CD4-positive, alpha-beta T cell (primary cell): ENCODE measurements around the gene RALGPS1. TPM values are rescaled to one million over a fixed set of nuclear protein-coding genes. Genes with fewer than 3 reads are reported as not detected.

Experiments used
- ATAC-seq: fragments of 200-7000 bp; cut with Tn5 transposase; one replicate; pipeline ENCODE4 v1.10.0; 2022; ENCODE audit warnings: mild to moderate bottlenecking; ENCODE audit not compliant: poor library complexity
- CTCF ChIA-PET: fragments of 350-600 bp; sonication (Branson Sonifier 250); formaldehyde crosslinking; loops from one replicate; lab custom pipeline; 2021; ENCODE audit warnings: antibody characterized with exemption, inconsistent platforms; lab: Charles Lee
- POLR2A ChIA-PET: fragments of 350-600 bp; sonication (Branson Sonifier 250); formaldehyde crosslinking; loops from one replicate; lab custom pipeline; 2021; ENCODE audit warnings: antibody characterized with exemption, inconsistent platforms; lab: Charles Lee
- DNase-seq, 14 experiments: peaks; one replicate each; pipeline ENCODE4 v3.0.0-alpha.2; 2013 to 2020; ENCODE audit warnings: mixed read lengths in 2 of 14
- H3K27ac ChIP-seq, 2 donors: one replicate each; pipeline versions ENCODE4 v1.5.1 to v1.7.0; 2013; ENCODE audit warnings: low read length in 2 of 2, low read depth in 1 of 2, mild to moderate bottlenecking in 1 of 2
- H3K27me3 ChIP-seq, 2 experiments: 1 replicate in 1 of 2; 2 replicates in 1 of 2; pipeline versions ENCODE4 v1.6.1 to v1.7.0; 2013; ENCODE audit warnings: low read length in 2 of 2, control low read depth in 1 of 2, mild to moderate bottlenecking in 1 of 2, moderate library complexity in 1 of 2; ENCODE audit not compliant: insufficient read depth in 2 of 2, control insufficient read depth in 1 of 2
- H3K36me3 ChIP-seq: one replicate; pipeline ENCODE4 v1.6.1; 2013; ENCODE audit warnings: low read length, control low read depth; ENCODE audit not compliant: insufficient read depth
- H3K4me1 ChIP-seq: one replicate; pipeline ENCODE4 v1.6.1; 2013; ENCODE audit warnings: low read length, control low read depth; ENCODE audit not compliant: insufficient read depth
- H3K4me3 ChIP-seq: one replicate; pipeline ENCODE4 v1.5.1; 2013; ENCODE audit warnings: mild to moderate bottlenecking, low read length, moderate library complexity
- H3K9me3 ChIP-seq, 2 experiments: 1 replicate in 1 of 2; 2 replicates in 1 of 2; pipeline versions ENCODE4 v1.6.1 to v1.7.0; 2013; ENCODE audit warnings: low read length in 2 of 2, mild to moderate bottlenecking in 2 of 2, control low read depth in 1 of 2, moderate library complexity in 1 of 2; ENCODE audit not compliant: control insufficient read depth in 1 of 2, insufficient read depth in 1 of 2
- H3K27ac Mint-ChIP-seq: one replicate; pipeline ENCODE4 v1.8.0; 2020; ENCODE audit warnings: mixed read lengths
- H3K27me3 Mint-ChIP-seq: one replicate; pipeline ENCODE4 v1.8.0; 2021; ENCODE audit warnings: mixed read lengths
- H3K36me3 Mint-ChIP-seq: one replicate; pipeline ENCODE4 v1.8.0; 2021; ENCODE audit warnings: low read depth, mixed read lengths
- H3K4me1 Mint-ChIP-seq: one replicate; pipeline ENCODE4 v1.8.0; 2021; ENCODE audit warnings: low read depth, mixed read lengths
- H3K4me3 Mint-ChIP-seq: one replicate; pipeline ENCODE4 v1.8.0; 2020; ENCODE audit warnings: mild to moderate bottlenecking, mixed read lengths
- H3K9me3 Mint-ChIP-seq: one replicate; pipeline ENCODE4 v1.8.0; 2020; ENCODE audit warnings: mixed read lengths
- CTCF ChIP-seq: fragments of 200-600 bp; IDR thresholded peaks from one replicate; pipeline ENCODE4 v1.8.0; 2022; ENCODE audit warnings: antibody characterized with exemption, mild to moderate bottlenecking
- intact Hi-C, 2 experiments: fragments of 100-400 bp; cut with DNase I in 1 of 2; cut with micrococcal nuclease in 1 of 2; formaldehyde crosslinking; loops; one replicate each; pipeline versions ENCODE4 v1.15.1 to v1.9.0; 2023 to 2025; cut with DNase I, micrococcal nuclease
- total RNA-seq, 174 experiments: library from RNA in 2 of 174; stranded (reverse) in 2 of 174; gene quantifications; one replicate each; pipeline ENCODE4 v1.2.3 and lab custom pipeline; 2021 to 2026

Gene RALGPS1
- total RNA-seq, 2 experiments from 2014 or later: 5.8 to 6.3 TPM

- no peaks in the 10 kb centered on the region for H3K9me3 Mint-ChIP-seq
These were observed 123.9 kb downstream of the RALGPS1 start for GRCh38 chr9:127038531-127038930.

GRCh38 chr9:127039492-127039891, 124.9 kb downstream of the RALGPS1 start:
- no peaks in the 10 kb centered on the region for H3K36me3 Mint-ChIP-seq
- no peak overlapping the region for H3K27ac Mint-ChIP-seq
- no peak for DNase-seq
- CTCF ChIA-PET: no interaction called here
- Histone ChIP-seq H3K4me3 (no peak overlapping the region), H3K36me3 (no peaks in the 10 kb centered on the region), H3K27me3 (no peaks in the 10 kb centered on the region), H3K27ac (no peak overlapping the region), H3K9me3 (no peaks in the 10 kb centered on the region), H3K4me1 (no peaks in the 10 kb centered on the region)
- no peaks in the 10 kb centered on the region for H3K4me1 Mint-ChIP-seq
- H3K4me3 Mint-ChIP-seq: no peak overlapping the region
- no peak for TF ChIP-seq CTCF
- no peaks in the 10 kb centered on the region for H3K27me3 Mint-ChIP-seq
- no peak for ATAC-seq
- POLR2A ChIA-PET: no interaction called here
- intact Hi-C loops: no loop called here
- no peaks in the 10 kb centered on the region for H3K9me3 Mint-ChIP-seq

More at GRCh38 chr9:127038531-127038930, 123.9 kb downstream of the RALGPS1 start:
- Mint-ChIP-seq H3K27me3 (no peaks in the 10 kb centered on the region), H3K4me3 (no peak overlapping the region), H3K36me3 (no peaks in the 10 kb centered on the region), H3K4me1 (no peaks in the 10 kb centered on the region), H3K27ac (no peak overlapping the region)
- POLR2A ChIA-PET: no interaction called here
- Histone ChIP-seq H3K27ac (no peak overlapping the region), H3K27me3 (no peaks in the 10 kb centered on the region), H3K9me3 (no peaks in the 10 kb centered on the region), H3K4me1 (no peaks in the 10 kb centered on the region), H3K36me3 (no peaks in the 10 kb centered on the region), H3K4me3 (no peak overlapping the region)
- intact Hi-C loops: no loop called here
- CTCF ChIA-PET: interaction anchor here (1.1 kb wide), 1 partner anchor 21 kb away, joined by 3 read pairs; no protein-coding TSS in a partner anchor
- no peak for TF ChIP-seq CTCF
- no peak for DNase-seq
- ATAC-seq: no peak

DNA sequence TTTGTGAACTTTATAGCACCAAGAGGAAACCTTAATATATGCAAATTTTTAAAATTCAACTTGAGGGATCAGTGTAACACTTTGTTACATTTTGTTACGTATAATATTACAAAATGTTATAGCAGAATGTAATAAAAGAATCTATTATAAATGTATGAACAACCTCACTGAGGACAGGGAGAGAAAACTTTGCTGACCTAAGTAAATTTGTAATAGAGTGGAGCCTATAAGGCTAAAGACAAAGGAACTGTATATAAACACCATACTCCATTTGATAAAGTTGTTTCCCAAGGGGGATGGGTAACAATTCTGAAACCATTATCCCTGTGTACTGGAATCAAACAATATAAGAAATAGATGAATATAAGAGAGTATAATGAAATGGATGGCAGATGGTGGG, 130.6 kb downstream of the RALGPS1 start:
- Histone ChIP-seq H3K36me3 (no peaks in the 10 kb centered on the region), H3K27ac (no peak overlapping the region), H3K27me3 (no peaks in the 10 kb centered on the region), H3K9me3 (no peaks in the 10 kb centered on the region), H3K4me3 (no peak overlapping the region), H3K4me1 (peaks cover 21% of the 10 kb centered on the region)
- H3K4me3 Mint-ChIP-seq: no peak overlapping the region
- no peak for TF ChIP-seq CTCF
- peaks cover 23% of the 10 kb centered on the region for H3K4me1 Mint-ChIP-seq
- H3K9me3 Mint-ChIP-seq: no peaks in the 10 kb centered on the region
- DNase-seq: no peak
- POLR2A ChIA-PET: no interaction called here
- no peaks in the 10 kb centered on the region for H3K36me3 Mint-ChIP-seq
- intact Hi-C loops: loop anchor here in 1 of 2 experiments (5.0 kb wide), 1 partner anchor 58 kb away; no protein-coding TSS in a partner anchor
- no peaks in the 10 kb centered on the region for H3K27me3 Mint-ChIP-seq
- CTCF ChIA-PET: no interaction called here
- no peak for ATAC-seq
- no peak overlapping the region for H3K27ac Mint-ChIP-seq
